GM19035 (cell line): ENCODE results near the gene CHRDL1.
"Not testable (repeated sequence)": the region's sequence is repeated elsewhere in the genome, so short reads cannot be mapped to it uniquely, and the experiment has no call there.

Experiments used
- ATAC-seq: cut with Tn5 transposase; IDR thresholded peaks from one replicate; pipeline ENCODE4 v1.9.1; 2021; ENCODE audit not compliant: unreplicated experiment

CHRDL1 gene

GRCh38 chrX:110795645-110796406 lies at the start of gene CHRDL1:
CHRDL1 (minus strand) TSS chrX:110795817; CDS start chrX:110792181, 3,636 bp downstream.
- ATAC-seq = no peak

GRCh38 chrX:110836982-110837381 lies 41.4 kb upstream of the CHRDL1 start:
- ATAC-seq = no peak

- ATAC-seq = no peak
Observed at GRCh38 chrX:110836451-110836850, 40.8 kb upstream of the CHRDL1 start.

- no peak for ATAC-seq
Observed at GRCh38 chrX:110836001-110836400, 40.4 kb upstream of the CHRDL1 start.

GRCh38 chrX:110825972-110826371 lies 30.4 kb upstream of the CHRDL1 start:
- ATAC-seq = no peak

GRCh38 chrX:110816543-110816942 lies 20.9 kb upstream of the CHRDL1 start:
- ATAC-seq = not testable (repeated sequence)

GRCh38 chrX:110806145-110806544 lies 10.5 kb upstream of the CHRDL1 start:
- no peak for ATAC-seq

- no peak for ATAC-seq
Observed at GRCh38 chrX:110805303-110805702, 9.7 kb upstream of the CHRDL1 start.

GRCh38 chrX:110804446-110804845 lies 8.8 kb upstream of the CHRDL1 start:
- no peak for ATAC-seq

- ATAC-seq = no peak
Observed at GRCh38 chrX:110803506-110803905, 7.9 kb upstream of the CHRDL1 start.

- no peak for ATAC-seq
Observed at GRCh38 chrX:110796407-110796697, 735 bp upstream of the CHRDL1 start.

- ATAC-seq = no peak
Observed at GRCh38 chrX:110794601-110795000, 1.0 kb downstream of the CHRDL1 start.

- no peak for ATAC-seq
Observed at GRCh38 chrX:110791071-110791470, 4.5 kb downstream of the CHRDL1 start.

GRCh38 chrX:110786486-110786885 lies 9.1 kb downstream of the CHRDL1 start:
- ATAC-seq = no peak

GRCh38 chrX:110759785-110760184 lies 35.8 kb downstream of the CHRDL1 start:
- no peak for ATAC-seq

GRCh38 chrX:110758781-110759422 lies 36.7 kb downstream of the CHRDL1 start:
- ATAC-seq = no peak

GRCh38 chrX:110755611-110756010 lies 40.0 kb downstream of the CHRDL1 start:
- no peak for ATAC-seq

GRCh38 chrX:110755061-110755460 lies 40.6 kb downstream of the CHRDL1 start:
- ATAC-seq = no peak

GRCh38 chrX:110750526-110751189 lies 45.0 kb downstream of the CHRDL1 start:
- no peak for ATAC-seq

- no peak for ATAC-seq
Observed at GRCh38 chrX:110748256-110748806, 47.3 kb downstream of the CHRDL1 start.

- no peak for ATAC-seq
Observed at GRCh38 chrX:110746014-110746413, 49.6 kb downstream of the CHRDL1 start.

GRCh38 chrX:110745288-110745687 lies 50.3 kb downstream of the CHRDL1 start:
- no peak for ATAC-seq
